Activated T-cell treated with anti-CD3 and anti-CD28 coated beads for 48 hours (primary cell): ENCODE measurements around the gene PAQR4.

Experiments used
- DNase-seq: peaks from one replicate; pipeline ENCODE4 v3.0.0-alpha.2; 2020; ENCODE audit warnings: low read depth

Gene PAQR4

DNA sequence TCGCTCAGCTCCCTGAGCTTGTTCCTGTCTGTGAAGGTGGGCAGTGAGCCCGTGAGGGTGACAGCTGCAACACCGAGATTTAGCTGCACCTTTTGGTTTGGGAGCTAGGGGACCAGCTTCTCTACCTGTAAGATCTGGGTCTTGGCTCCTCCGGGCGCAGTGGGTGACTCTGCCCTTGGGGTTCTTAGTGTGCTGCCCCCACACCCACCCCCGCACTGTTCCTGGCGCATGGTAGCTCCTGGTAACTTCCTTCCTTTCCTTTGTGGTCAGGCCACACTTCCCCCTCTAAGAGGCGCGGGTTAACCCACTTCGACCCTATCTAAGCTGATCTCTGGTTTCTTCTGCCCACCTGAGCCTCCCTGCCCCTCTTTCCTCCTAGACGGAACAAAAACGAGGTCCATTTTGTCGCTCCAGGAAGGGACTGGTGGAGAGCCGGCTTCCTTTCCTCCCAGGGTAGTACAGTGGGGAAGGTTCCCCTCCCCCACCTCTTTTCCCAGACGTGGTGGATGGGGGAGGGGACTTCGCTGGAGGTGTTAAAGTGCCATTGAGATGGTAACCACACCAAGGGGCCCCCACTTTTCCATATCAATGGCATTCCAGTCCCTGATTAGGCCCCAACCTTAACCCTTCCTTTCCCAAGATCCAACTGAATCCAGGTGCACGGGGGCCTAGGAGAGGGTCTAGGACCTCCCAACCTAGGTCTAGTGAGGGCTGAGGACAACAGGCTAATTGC lies 39.0 kb downstream of the PAQR4 start:
- no peak for DNase-seq

- DNase-seq, result no peak
These were observed 39.5 kb downstream of the PAQR4 start for GRCh38 chr16:3008690-3009037.

DNA sequence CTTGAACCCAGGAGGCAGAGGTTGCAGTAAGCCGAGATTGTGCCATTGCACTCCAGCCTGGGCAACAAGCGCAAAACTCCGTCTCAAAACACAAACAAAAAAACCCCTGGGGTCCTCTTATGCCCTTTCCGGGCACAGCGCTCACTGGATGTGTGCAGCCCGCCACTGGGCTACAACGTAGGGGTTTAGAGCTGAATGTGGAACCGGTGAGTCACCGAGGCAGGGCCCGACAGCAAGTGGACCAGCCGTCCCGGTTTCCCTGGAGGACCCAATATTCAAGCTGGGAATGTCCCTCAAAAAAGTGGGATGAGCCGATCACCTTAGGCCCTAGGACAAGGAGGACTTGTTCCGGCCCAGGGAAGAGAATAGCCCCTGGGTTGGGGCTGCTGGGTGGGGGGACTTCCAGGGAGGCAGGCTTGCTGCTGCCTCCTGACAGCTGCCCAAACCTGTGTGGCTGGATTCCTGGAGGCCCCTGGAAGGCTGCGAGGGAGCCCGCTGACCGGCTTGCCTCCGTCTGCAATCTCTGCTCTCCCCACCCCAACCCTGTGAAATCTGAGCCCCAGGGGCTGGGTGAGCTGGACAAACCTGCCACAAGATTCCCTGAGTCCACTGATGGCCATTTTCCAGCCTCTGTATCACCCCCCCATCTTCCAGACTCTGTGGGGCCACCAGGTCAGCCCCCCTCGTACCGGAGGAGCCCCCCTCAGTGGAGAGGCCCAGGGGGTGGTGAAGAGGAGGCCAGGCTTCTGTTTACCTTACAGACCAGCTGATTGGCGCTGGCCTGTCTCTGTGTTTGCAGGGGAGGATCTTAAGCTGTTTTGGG lies 40.6 kb downstream of the PAQR4 start:
- DNase-seq, result no peak

DNA sequence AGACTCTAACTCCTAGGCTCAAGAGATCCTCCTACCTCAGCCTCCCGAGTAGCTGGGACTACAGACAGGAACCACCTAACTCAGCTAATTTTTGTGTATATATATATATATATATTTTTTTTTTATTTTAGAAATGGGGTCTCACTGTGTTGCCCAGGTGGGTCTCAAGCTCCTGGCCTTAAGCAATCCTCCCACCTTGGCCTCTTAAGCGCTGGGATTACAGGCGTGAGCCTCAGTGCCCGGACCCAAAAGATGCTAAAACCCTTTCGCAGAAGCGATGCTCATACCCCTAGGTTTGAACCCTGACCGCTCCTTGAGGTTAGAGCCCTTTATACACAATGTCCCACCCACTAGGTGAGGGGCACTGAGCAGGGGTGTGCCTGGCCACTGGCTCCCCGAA lies 41.4 kb downstream of the PAQR4 start:
- no peak for DNase-seq

DNA sequence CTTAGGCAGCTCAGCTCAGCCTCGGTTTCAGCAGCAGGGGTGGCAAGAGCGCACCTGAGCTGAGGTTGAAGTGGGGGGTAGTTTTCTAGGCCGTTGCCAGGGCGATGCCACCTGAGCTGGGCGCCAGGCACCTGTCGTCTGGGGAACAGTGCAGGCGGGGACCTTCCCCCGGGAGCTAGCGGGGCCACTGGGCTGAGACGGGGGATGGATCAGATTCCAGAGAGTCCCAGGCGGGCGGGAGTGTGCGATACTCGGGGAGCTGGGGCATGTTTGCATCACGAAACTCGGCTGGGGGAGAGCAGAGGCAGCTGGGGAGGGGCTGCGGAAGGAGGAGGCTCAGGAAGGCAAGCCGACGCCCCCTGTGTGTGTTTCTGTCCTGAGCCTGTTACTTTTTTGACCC lies 43.1 kb downstream of the PAQR4 start:
- no peak for DNase-seq

DNA sequence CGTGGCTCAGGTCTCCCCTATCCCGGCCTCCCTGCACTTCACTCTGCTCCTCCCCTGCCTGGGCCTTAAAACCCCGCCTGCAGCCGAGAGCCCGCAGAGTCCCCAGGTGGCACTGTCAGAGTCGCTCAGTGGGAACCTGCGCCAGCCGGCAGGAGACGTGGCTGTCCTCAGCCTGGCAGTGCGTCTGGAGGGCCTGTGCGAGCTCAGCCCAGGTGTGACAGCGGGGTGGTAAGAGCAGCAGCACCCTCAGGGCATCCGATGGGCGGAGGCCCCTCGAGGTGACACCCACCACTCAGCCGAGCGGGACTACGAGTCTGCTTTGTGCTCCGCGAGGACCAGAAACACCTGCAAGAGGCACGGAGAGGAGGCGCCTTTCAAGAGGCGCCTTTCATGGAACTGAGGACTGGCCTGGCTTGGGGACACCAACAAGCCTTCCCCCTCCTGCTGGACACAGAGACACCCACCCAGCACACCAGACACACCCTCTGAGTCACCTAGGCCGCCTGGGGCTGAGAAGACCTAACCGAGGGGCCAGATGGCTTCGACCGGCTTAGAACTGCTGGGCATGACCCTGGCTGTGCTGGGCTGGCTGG lies 43.8 kb downstream of the PAQR4 start, which contains the start of gene CLDN9:
Gene CLDN9, plus strand, starts transcription at position 96 of the 593 bp plus-strand sequence. Its CDS starts 440 bp downstream, at position 536.
- no peak for DNase-seq

- no peak for DNase-seq
These were observed 44.4 kb downstream of the PAQR4 start for GRCh38 chr16:3013491-3013951.

- no peak for DNase-seq
These were observed 45.0 kb downstream of the PAQR4 start for GRCh38 chr16:3013998-3014690.

- DNase-seq, result no peak
These were observed 45.8 kb downstream of the PAQR4 start for GRCh38 chr16:3014971-3015370.

GRCh38 chr16:3015865-3016521 lies 46.8 kb downstream of the PAQR4 start:
- DNase-seq, result no peak

GRCh38 chr16:3017344-3017743 lies 48.2 kb downstream of the PAQR4 start:
- no peak for DNase-seq

DNA sequence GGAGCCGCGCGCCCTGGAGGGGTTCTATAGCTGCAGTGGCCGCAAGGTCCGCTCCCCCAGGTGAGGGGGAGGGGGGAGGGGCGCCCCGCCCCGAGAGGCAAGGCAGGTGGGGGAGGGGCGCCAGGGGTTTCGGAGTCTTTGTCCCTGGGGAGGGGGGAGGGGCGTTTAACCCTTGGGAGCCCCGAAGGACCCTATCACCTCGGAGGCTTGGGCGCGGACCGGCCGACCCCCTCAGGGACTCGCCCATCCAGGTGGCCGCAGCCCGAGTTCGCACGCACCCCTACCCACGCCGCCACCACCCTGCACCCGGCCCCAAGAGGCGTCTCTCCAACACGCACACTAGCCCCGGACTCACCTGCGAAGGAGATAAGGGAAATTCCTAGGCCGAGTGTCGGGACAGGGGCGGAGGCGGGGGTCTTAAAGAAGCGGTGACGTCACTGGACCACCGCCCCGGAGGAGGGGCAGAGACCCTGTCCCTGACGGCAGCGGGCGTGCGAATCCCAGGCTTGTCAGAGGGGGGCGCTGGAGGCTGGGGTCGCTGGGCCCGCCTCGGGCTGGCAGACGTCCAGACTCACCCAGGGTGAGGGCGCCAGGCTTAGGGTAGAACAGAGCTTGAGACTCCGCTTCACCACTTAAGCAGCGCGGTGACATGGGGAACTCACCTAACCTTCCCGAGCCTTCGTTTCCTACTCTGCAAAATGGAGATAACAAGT lies 48.8 kb downstream of the PAQR4 start, which contains the start of gene CLDN6:
Gene CLDN6, minus strand, starts transcription at position 390 of the 713 bp plus-strand sequence. CDS start 2,162 bp downstream, outside the sequence.
- no peak for DNase-seq

GRCh38 chr16:3019594-3020246 lies 50.6 kb downstream of the PAQR4 start:
- DNase-seq, result no peak

GRCh38 chr16:3020247-3020603 lies 51.1 kb downstream of the PAQR4 start, which contains the start of gene TNFRSF12A:
TSS of gene TNFRSF12A (plus strand) at chr16:3020368. CDS start at chr16:3020398, 30 bp downstream.
- peak; percentile 77 for DNase-seq

DNA sequence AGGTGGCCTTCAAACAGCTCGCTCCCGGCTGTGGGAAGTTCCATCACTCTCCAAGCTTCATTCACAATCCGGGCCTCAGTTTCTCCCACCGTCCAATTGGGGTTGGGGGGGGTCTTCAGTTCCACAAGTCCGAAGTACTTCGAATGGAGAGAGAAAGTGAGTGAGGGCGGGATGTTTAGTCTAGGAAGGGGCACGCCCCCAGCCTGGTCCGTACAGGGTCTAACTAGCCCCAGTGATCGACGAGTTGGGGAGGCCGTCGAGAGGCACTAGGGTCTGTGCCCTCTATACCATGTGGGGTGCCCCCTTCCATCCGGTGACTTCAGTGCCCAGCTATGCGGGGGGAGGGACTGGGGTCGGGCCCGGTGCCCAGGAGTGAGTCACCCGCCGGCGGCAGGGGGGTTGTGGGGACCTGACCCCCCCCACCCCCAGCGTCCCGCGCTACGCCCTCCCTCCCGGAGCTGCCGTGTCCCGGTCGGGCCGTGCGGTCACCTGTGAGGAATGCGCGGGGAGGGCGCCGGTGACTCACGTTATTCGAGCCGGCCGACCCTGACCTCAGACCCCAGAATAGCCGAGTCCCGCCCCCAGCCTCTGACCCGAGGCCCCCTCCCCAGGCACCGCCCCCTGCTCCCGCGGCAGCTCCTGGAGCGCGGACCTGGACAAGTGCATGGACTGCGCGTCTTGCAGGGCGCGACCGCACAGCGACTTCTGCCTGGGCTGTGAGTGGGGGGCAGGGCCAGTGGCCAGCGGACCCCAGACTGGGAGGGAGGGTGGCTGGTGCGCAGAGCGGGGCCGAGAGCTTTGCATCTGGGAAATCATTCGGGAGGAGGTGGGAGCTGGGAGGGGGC lies 51.7 kb downstream of the PAQR4 start:
- DNase-seq, result peak; percentile 46

- DNase-seq, result peak; percentile 88
These were observed 52.5 kb downstream of the PAQR4 start for GRCh38 chr16:3021449-3022207.

GRCh38 chr16:3022208-3022683 lies 53.1 kb downstream of the PAQR4 start:
- DNase-seq, result peak; percentile 86

GRCh38 chr16:3022684-3023414 lies 53.7 kb downstream of the PAQR4 start:
- DNase-seq, result no peak
